ENCODE data around the gene GNPNAT1. TPM values are rescaled to one million over a fixed set of nuclear protein-coding genes. Genes with fewer than 3 reads are reported as not detected.

The GNPNAT1 gene
- 10 to 100 TPM in 3 of 4 donors, 1 to 10 TPM in 1; 9.4 to 27.3 (median 15.0) TPM for total RNA-seq

- intact Hi-C loops (cut with DNase I), result no loop called here
- no peaks in the 10 kb centered on the region for H3K27me3 ChIP-seq
- WGBS, 2 donors, result 9 to 13% methylated on average over 14 to 15 of the region's 74 CpGs
Measured at GRCh38 chr14:52791223-52792096, at the start of gene GNPNAT1. Gene GNPNAT1, minus strand, starts transcription at chr14:52791607. Its CDS starts 6,957 bp downstream, at chr14:52784650.

GRCh38 chr14:52840877-52841276 lies 49.5 kb upstream of the GNPNAT1 start:
- H3K4me3 ChIP-seq, result no peak overlapping the region
- peaks cover 6 to 22% (median 6%) of the 10 kb centered on the region in 3 donors for H3K4me1 ChIP-seq
- no peaks in the 10 kb centered on the region for H3K36me3 ChIP-seq
- H3K27me3 ChIP-seq, result no peaks in the 10 kb centered on the region
- intact Hi-C loops (cut with DNase I), result no loop called here
- H3K27ac ChIP-seq, result no peak overlapping the region
- no peaks in the 10 kb centered on the region for H3K9me3 ChIP-seq
- no peak for TF ChIP-seq POLR2A (IDR thresholded peaks at IDR 0.05)
- no peak for TF ChIP-seq CTCF (IDR thresholded peaks at IDR 0.05)
- WGBS, 2 donors, result 36 to 46% methylated on average over 3 of the region's 3 CpGs
- DNase-seq, result no peak

More at GRCh38 chr14:52791223-52792096, at the start of gene GNPNAT1:
- TF ChIP-seq CTCF (IDR thresholded peaks at IDR 0.05) (no peak), POLR2A (IDR thresholded peaks at IDR 0.05) (peak in 3 of 4 donors; percentile 49 to 78 (median 73))
- H3K4me3 ChIP-seq, result peak within 1 kb of the TSS; percentile 66 to 85 (median 72)
- H3K36me3 ChIP-seq, result no peaks in the 10 kb centered on the region
- H3K9me3 ChIP-seq, result no peaks in the 10 kb centered on the region
- H3K27ac ChIP-seq, result peak within 1 kb of the TSS; percentile 83 to 95 (median 90)
- DNase-seq, result peak; percentile 32
- peaks cover 4 to 33% (median 21%) of the 10 kb centered on the region in 3 donors for H3K4me1 ChIP-seq

GRCh38 chr14:52837451-52837850 lies 46.0 kb upstream of the GNPNAT1 start:
- Histone ChIP-seq H3K4me3 (no peak overlapping the region), H3K4me1 (peaks cover 6 to 19% (median 9%) of the 10 kb centered on the region in 3 donors), H3K36me3 (no peaks in the 10 kb centered on the region), H3K27ac (no peak overlapping the region), H3K27me3 (no peaks in the 10 kb centered on the region), H3K9me3 (no peaks in the 10 kb centered on the region)
- no peak for DNase-seq
- intact Hi-C loops (cut with DNase I), result no loop called here
- 75 to 78% methylated on average over 5 to 7 of the region's 7 CpGs for WGBS, 2 donors
- TF ChIP-seq POLR2A (IDR thresholded peaks at IDR 0.05), result no peak
- TF ChIP-seq CTCF (IDR thresholded peaks at IDR 0.05), result no peak

DNA sequence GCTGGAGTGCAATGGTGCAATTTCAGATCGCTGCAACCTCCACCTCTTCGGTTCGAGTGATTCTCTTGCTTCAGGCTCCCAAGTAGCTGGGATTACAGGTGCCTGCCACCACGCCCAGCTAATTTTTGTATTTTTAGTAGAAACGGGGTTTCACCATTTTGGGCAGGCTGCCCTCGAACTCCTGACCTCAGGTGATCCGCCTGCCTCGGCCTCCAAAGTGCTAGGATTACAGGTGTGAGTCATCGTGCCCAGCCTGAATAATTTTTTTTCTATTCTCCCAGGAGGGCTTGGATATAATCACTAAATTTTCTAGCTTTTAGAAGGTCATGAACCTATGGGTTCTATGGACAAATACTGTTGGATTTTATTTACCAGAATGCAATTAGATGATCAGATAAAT lies 44.7 kb upstream of the GNPNAT1 start:
- H3K4me1 ChIP-seq, result peaks cover 3 to 17% (median 9%) of the 10 kb centered on the region in 3 donors
- TF ChIP-seq CTCF (IDR thresholded peaks at IDR 0.05), result no peak
- 56 to 71% methylated on average over 7 to 9 of the region's 9 CpGs for WGBS, 2 donors
- H3K36me3 ChIP-seq, result no peaks in the 10 kb centered on the region
- H3K27me3 ChIP-seq, result no peaks in the 10 kb centered on the region
- H3K4me3 ChIP-seq, result no peak overlapping the region
- no peak for DNase-seq
- no peaks in the 10 kb centered on the region for H3K9me3 ChIP-seq
- H3K27ac ChIP-seq, result no peak overlapping the region
- intact Hi-C loops (cut with DNase I), result no loop called here

GRCh38 chr14:52835122-52835903 lies 43.9 kb upstream of the GNPNAT1 start:
- no peak for DNase-seq

More at GRCh38 chr14:52835122-52835903, 43.9 kb upstream of the GNPNAT1 start:
- Histone ChIP-seq H3K27ac (no peak overlapping the region), H3K36me3 (no peaks in the 10 kb centered on the region), H3K4me3 (no peak overlapping the region), H3K9me3 (no peaks in the 10 kb centered on the region), H3K27me3 (no peaks in the 10 kb centered on the region), H3K4me1 (peaks cover 0 to 12% (median 5%) of the 10 kb centered on the region in 3 donors)
- TF ChIP-seq CTCF (IDR thresholded peaks at IDR 0.05), result no peak
- no peak for TF ChIP-seq POLR2A (IDR thresholded peaks at IDR 0.05)
- intact Hi-C loops (cut with DNase I), result no loop called here
- WGBS, 2 donors, result 53 to 60% methylated on average over 9 to 11 of the region's 12 CpGs
